PC-3 (cell line): ENCODE data around the gene ADGRG1. TPM values are rescaled to one million over a fixed set of nuclear protein-coding genes. Genes with fewer than 3 reads are reported as not detected.

Source experiments
- ATAC-seq: fragments of 200-7000 bp; cut with Tn5 transposase; 2 replicates; pipeline ENCODE4 v1.9.1; 2020; ENCODE audit warnings: mild to moderate bottlenecking, moderate library complexity
- BruUV-seq: library from RNA; stranded (reverse); fragments of 400-500 nt; replicated peaks from 2 replicates; lab custom pipeline; 2021; lab: Mats Ljungman, UMichigan
- CTCF ChIA-PET: fragments of 300-600 bp; sonication (Branson Sonifier 250); formaldehyde crosslinking; loops from one replicate; lab custom pipeline; 2022; ENCODE audit warnings: antibody characterized with exemption; lab: Charles Lee
- POLR2A ChIA-PET: fragments of 300-600 bp; sonication (Branson Sonifier 250); formaldehyde crosslinking; loops from one replicate; lab custom pipeline; 2022; ENCODE audit warnings: antibody characterized with exemption; ENCODE audit not compliant: unreplicated experiment; lab: Charles Lee
- DNase-seq: peaks from one replicate; pipeline ENCODE4 v3.0.0-alpha.2; 2015
- H2AFZ ChIP-seq: fragments of 300-600 bp; sonication (generic); 2 replicates; pipeline ENCODE4 v1.6.0; 2016; ENCODE audit warnings: antibody characterized with exemption, low read length
- H3F3A ChIP-seq: fragments of 300-600 bp; sonication (generic); one replicate; pipeline ENCODE4 v1.6.0; 2017; ENCODE audit warnings: antibody characterized with exemption, low read length, control low read depth, mild to moderate bottlenecking; ENCODE audit not compliant: unreplicated experiment
- H3K27ac ChIP-seq: fragments of 300-600 bp; sonication (generic); 2 replicates; pipeline ENCODE4 v1.5.1; 2016; ENCODE audit warnings: mild to moderate bottlenecking, low read length
- H3K27me3 ChIP-seq: fragments of 300-600 bp; sonication (generic); 2 replicates; pipeline ENCODE4 v1.6.1; 2016; ENCODE audit warnings: low read length, mixed read lengths
- H3K36me3 ChIP-seq: fragments of 300-600 bp; sonication (generic); 2 replicates; pipeline ENCODE4 v1.6.1; 2016; ENCODE audit warnings: low read depth, mixed run types, low read length, mixed read lengths
- H3K4me1 ChIP-seq: fragments of 300-600 bp; sonication (generic); 2 replicates; pipeline ENCODE4 v1.5.1; 2016; ENCODE audit warnings: low read length; ENCODE audit not compliant: insufficient read depth
- H3K4me2 ChIP-seq: fragments of 300-600 bp; sonication (generic); 2 replicates; pipeline ENCODE4 v1.6.0; 2016; ENCODE audit warnings: low read length
- H3K4me3 ChIP-seq: fragments of 300-600 bp; sonication (generic); 2 replicates; pipeline ENCODE4 v1.5.1; 2016; ENCODE audit warnings: mild to moderate bottlenecking, low read length, mixed read lengths
- H3K79me2 ChIP-seq: fragments of 300-600 bp; sonication (generic); 2 replicates; pipeline ENCODE4 v1.6.1; 2017; ENCODE audit warnings: low read length, mixed read lengths
- H3K9ac ChIP-seq: fragments of 300-600 bp; sonication (generic); 2 replicates; pipeline ENCODE4 v1.6.0; 2016; ENCODE audit warnings: mild to moderate bottlenecking, low read length
- H3K9me2 ChIP-seq: fragments of 300-600 bp; sonication (generic); replicated peaks from 2 replicates; pipeline ENCODE4 v1.6.1; 2016; ENCODE audit warnings: mixed run types, low read length, mixed read lengths
- H3K9me3 ChIP-seq: fragments of 300-600 bp; sonication (generic); 2 replicates; pipeline ENCODE4 v1.6.1; 2016; ENCODE audit warnings: low read length, mixed read lengths
- H4K20me1 ChIP-seq: fragments of 300-600 bp; sonication (generic); 2 replicates; pipeline ENCODE4 v1.6.1; 2016; ENCODE audit warnings: low read length, mixed read lengths
- CTCF ChIP-seq: fragments of 300-600 bp; sonication (generic); conservative IDR thresholded peaks from 2 replicates; pipeline ENCODE4 v1.5.1; 2017; ENCODE audit warnings: antibody characterized with exemption, low read depth, mild to moderate bottlenecking, low read length
- EZH2 ChIP-seq: fragments of 300-600 bp; sonication (generic); IDR thresholded peaks from one replicate; pipeline ENCODE4 v1.6.1; 2017; ENCODE audit warnings: antibody characterized with exemption, mild to moderate bottlenecking, low read length; ENCODE audit not compliant: unreplicated experiment
- EZH2phosphoT487 ChIP-seq: fragments of 300-600 bp; sonication (generic); IDR thresholded peaks from 2 replicates; pipeline ENCODE4 v1.6.1; 2018; ENCODE audit warnings: mild to moderate bottlenecking, antibody characterized with exemption, low read length, borderline replicate concordance
- intact Hi-C: fragments of 100-400 bp; cut with micrococcal nuclease; formaldehyde crosslinking; loops from 2 replicates; pipeline ENCODE4 v1.9.0; 2023
- total RNA-seq: library from RNA; depleted of rRNA; stranded (reverse); fragments of >200 nt; gene quantifications from 2 replicates; pipeline ENCODE4 v1.2.3, GENCODE V29; 2014

Gene ADGRG1
- total RNA-seq, 1 experiment from 2014 or later, result 33.7 TPM

- TF ChIP-seq EZH2phosphoT487, result no peak
- no peak for TF ChIP-seq EZH2
- no peak for TF ChIP-seq CTCF
- POLR2A ChIA-PET, result no interaction called here
- Histone ChIP-seq H3F3A (no peaks in the 10 kb centered on the region), H4K20me1 (no peaks in the 10 kb centered on the region), H2AFZ (no peak overlapping the region), H3K4me1 (no peaks in the 10 kb centered on the region), H3K4me2 (no peak overlapping the region), H3K9ac (no peak overlapping the region), H3K27ac (no peak overlapping the region), H3K36me3 (no peaks in the 10 kb centered on the region), H3K9me3 (no peaks in the 10 kb centered on the region), H3K27me3 (no peaks in the 10 kb centered on the region), H3K9me2 (no peaks in the 10 kb centered on the region), H3K4me3 (no peak overlapping the region), H3K79me2 (no peaks in the 10 kb centered on the region)
- BruUV-seq, result no TSS peak
- DNase-seq, result no peak
- CTCF ChIA-PET, result no interaction called here
- intact Hi-C loops, result no loop called here
- no peak for ATAC-seq
Measured at GRCh38 chr16:57693550-57693949, 65.1 kb downstream of the ADGRG1 start.

GRCh38 chr16:57694231-57694724 lies 65.8 kb downstream of the ADGRG1 start:
- Histone ChIP-seq H3K27me3 (no peaks in the 10 kb centered on the region), H3K36me3 (no peaks in the 10 kb centered on the region), H4K20me1 (no peaks in the 10 kb centered on the region), H3K27ac (no peak overlapping the region), H3K4me1 (no peaks in the 10 kb centered on the region), H3K4me3 (no peak overlapping the region), H3K9ac (no peak overlapping the region), H3K9me3 (no peaks in the 10 kb centered on the region), H3K79me2 (no peaks in the 10 kb centered on the region), H2AFZ (no peak overlapping the region), H3K4me2 (no peak overlapping the region), H3K9me2 (no peaks in the 10 kb centered on the region), H3F3A (no peaks in the 10 kb centered on the region)
- intact Hi-C loops, result no loop called here
- DNase-seq (no peak), ATAC-seq (no peak)
- ChIA-PET CTCF (no interaction called here), POLR2A (no interaction called here)
- no TSS peak for BruUV-seq
- TF ChIP-seq EZH2phosphoT487 (no peak), CTCF (no peak), EZH2 (no peak)

- POLR2A ChIA-PET, result no interaction called here
- Histone ChIP-seq H3K4me1 (no peaks in the 10 kb centered on the region), H3K9ac (no peak within 1 kb of the TSS), H3K79me2 (no peaks in the 10 kb centered on the region), H2AFZ (no peak within 1 kb of the TSS), H3K4me2 (no peak within 1 kb of the TSS), H3K9me2 (no peaks in the 10 kb centered on the region), H3K4me3 (no peak within 1 kb of the TSS), H3K36me3 (no peaks in the 10 kb centered on the region), H3K9me3 (no peaks in the 10 kb centered on the region), H3K27me3 (no peaks in the 10 kb centered on the region), H4K20me1 (no peaks in the 10 kb centered on the region), H3F3A (no peaks in the 10 kb centered on the region), H3K27ac (no peak within 1 kb of the TSS)
- CTCF ChIA-PET, result no interaction called here
- peak; percentile 69 for ATAC-seq
- BruUV-seq, result no TSS peak
- TF ChIP-seq CTCF (no peak), EZH2 (no peak), EZH2phosphoT487 (no peak)
- intact Hi-C loops, result no loop called here
- DNase-seq, result peak; percentile 17
Measured at GRCh38 chr16:57694725-57695679, 66.6 kb downstream of the ADGRG1 start, which contains the start of gene DRC7. DRC7 (plus strand) TSS chr16:57694806; CDS start chr16:57697950, 3,144 bp downstream.
